ENCODE data around the gene ANGPTL4.

Gene ANGPTL4

GRCh38 chr19:8336072-8336569 lies 27.8 kb upstream of the ANGPTL4 start:
- Histone ChIP-seq H3K36me3 (ENCODE audit: insufficient read depth, low read length) (no peaks in the 10 kb centered on the region), H4K20me1 (ENCODE audit: insufficient read depth, low read length, poor library complexity, severe bottlenecking) (no peaks in the 10 kb centered on the region), H3K9me3 (ENCODE audit: insufficient read depth, low read depth, low read length) (no peaks in the 10 kb centered on the region), H3K9me2 (replicated peaks; ENCODE audit: low read depth, low read length) (no peaks in the 10 kb centered on the region), H3K4me2 (ENCODE audit: low read depth, low read length, poor library complexity, severe bottlenecking) (no peak overlapping the region), H3K79me2 (ENCODE audit: insufficient read depth, low read length) (no peaks in the 10 kb centered on the region), H3F3A (ENCODE audit: low read depth) (no peaks in the 10 kb centered on the region), H3K9ac (ENCODE audit: low read depth, low read length, poor library complexity, severe bottlenecking) (no peak overlapping the region), H3K4me3 (ENCODE audit: low read length, poor library complexity, severe bottlenecking) (no peak overlapping the region), H3K4me1 (ENCODE audit: insufficient read depth, low read length, poor library complexity, severe bottlenecking) (no peaks in the 10 kb centered on the region), H2AFZ (ENCODE audit: low read length) (no peak overlapping the region), H3K27me3 (ENCODE audit: insufficient read depth, low read length, poor library complexity, severe bottlenecking) (no peaks in the 10 kb centered on the region)
- TF ChIP-seq EZH2phosphoT487 (IDR thresholded peaks at IDR 0.05; ENCODE audit: borderline replicate concordance) (no peak), CTCF (conservative IDR thresholded peaks at IDR 0.05; ENCODE audit: low read length) (no peak)

GRCh38 chr19:8336660-8337059 lies 27.3 kb upstream of the ANGPTL4 start:
- H3F3A ChIP-seq (ENCODE audit: low read depth) = no peaks in the 10 kb centered on the region
- H2AFZ ChIP-seq (ENCODE audit: low read length) = no peak overlapping the region
- no peak for TF ChIP-seq EZH2phosphoT487 (IDR thresholded peaks at IDR 0.05; ENCODE audit: borderline replicate concordance)
- no peak for TF ChIP-seq CTCF (conservative IDR thresholded peaks at IDR 0.05; ENCODE audit: low read length)
- H3K9ac ChIP-seq (ENCODE audit: low read depth, low read length, poor library complexity, severe bottlenecking) = no peak overlapping the region
- no peak overlapping the region for H3K4me3 ChIP-seq (ENCODE audit: low read length, poor library complexity, severe bottlenecking)
- no peaks in the 10 kb centered on the region for H4K20me1 ChIP-seq (ENCODE audit: insufficient read depth, low read length, poor library complexity, severe bottlenecking)
- no peaks in the 10 kb centered on the region for H3K9me2 ChIP-seq (replicated peaks; ENCODE audit: low read depth, low read length)
- no peaks in the 10 kb centered on the region for H3K9me3 ChIP-seq (ENCODE audit: insufficient read depth, low read depth, low read length)
- H3K36me3 ChIP-seq (ENCODE audit: insufficient read depth, low read length) = no peaks in the 10 kb centered on the region
- H3K79me2 ChIP-seq (ENCODE audit: insufficient read depth, low read length) = no peaks in the 10 kb centered on the region
- no peaks in the 10 kb centered on the region for H3K27me3 ChIP-seq (ENCODE audit: insufficient read depth, low read length, poor library complexity, severe bottlenecking)
- no peaks in the 10 kb centered on the region for H3K4me1 ChIP-seq (ENCODE audit: insufficient read depth, low read length, poor library complexity, severe bottlenecking)
- no peak overlapping the region for H3K4me2 ChIP-seq (ENCODE audit: low read depth, low read length, poor library complexity, severe bottlenecking)

GRCh38 chr19:8337728-8338127 lies 26.2 kb upstream of the ANGPTL4 start:
- Histone ChIP-seq H3K9me2 (replicated peaks; ENCODE audit: low read depth, low read length) (no peaks in the 10 kb centered on the region), H3K27me3 (ENCODE audit: insufficient read depth, low read length, poor library complexity, severe bottlenecking) (no peaks in the 10 kb centered on the region), H3K4me1 (ENCODE audit: insufficient read depth, low read length, poor library complexity, severe bottlenecking) (peaks cover 1% of the 10 kb centered on the region), H2AFZ (ENCODE audit: low read length) (no peak overlapping the region), H4K20me1 (ENCODE audit: insufficient read depth, low read length, poor library complexity, severe bottlenecking) (no peaks in the 10 kb centered on the region), H3F3A (ENCODE audit: low read depth) (no peaks in the 10 kb centered on the region), H3K36me3 (ENCODE audit: insufficient read depth, low read length) (no peaks in the 10 kb centered on the region), H3K9me3 (ENCODE audit: insufficient read depth, low read depth, low read length) (no peaks in the 10 kb centered on the region), H3K4me2 (ENCODE audit: low read depth, low read length, poor library complexity, severe bottlenecking) (no peak overlapping the region), H3K9ac (ENCODE audit: low read depth, low read length, poor library complexity, severe bottlenecking) (no peak overlapping the region), H3K79me2 (ENCODE audit: insufficient read depth, low read length) (no peaks in the 10 kb centered on the region), H3K4me3 (ENCODE audit: low read length, poor library complexity, severe bottlenecking) (no peak overlapping the region)
- TF ChIP-seq CTCF (conservative IDR thresholded peaks at IDR 0.05; ENCODE audit: low read length) (no peak), EZH2phosphoT487 (IDR thresholded peaks at IDR 0.05; ENCODE audit: borderline replicate concordance) (no peak)
